CMK (cell line): ENCODE results near the gene CCDC116.
"Not testable (repeated sequence)": the region's sequence is repeated elsewhere in the genome, so short reads cannot be mapped to it uniquely, and the experiment has no call there.

Experiments
- DNase-seq: peaks from one replicate; pipeline ENCODE4 v3.0.0-alpha.2; 2010; ENCODE audit warnings: low read depth

The CCDC116 gene

DNA sequence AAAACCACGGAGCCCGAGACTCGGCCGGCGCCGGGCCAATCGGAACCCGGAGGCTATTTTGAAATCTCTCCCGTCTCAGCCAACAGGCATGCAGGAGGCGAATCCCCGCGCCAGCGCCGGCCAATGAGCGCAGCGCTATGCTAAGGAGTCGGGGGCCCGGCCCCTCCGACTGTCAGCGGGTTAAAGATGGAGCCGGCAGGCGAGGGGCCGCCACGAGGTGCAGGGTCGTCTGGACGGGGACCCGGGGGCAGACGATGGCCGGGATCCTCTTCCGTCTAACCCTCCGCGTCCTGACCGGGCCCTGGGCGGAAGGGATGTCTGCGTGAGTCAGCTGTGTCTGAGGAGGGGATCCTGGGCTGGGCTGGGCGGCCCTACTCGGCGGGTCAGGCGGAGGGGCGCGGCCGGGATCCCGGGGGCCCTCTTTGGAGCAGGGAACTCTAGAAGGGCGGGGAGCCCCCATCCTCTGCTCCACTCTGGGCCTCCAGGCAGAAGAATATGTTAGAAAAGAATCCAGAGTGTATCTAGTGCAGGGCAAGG is 19.5 kb downstream of the CCDC116 start:
- peak; percentile 62 for DNase-seq

DNA sequence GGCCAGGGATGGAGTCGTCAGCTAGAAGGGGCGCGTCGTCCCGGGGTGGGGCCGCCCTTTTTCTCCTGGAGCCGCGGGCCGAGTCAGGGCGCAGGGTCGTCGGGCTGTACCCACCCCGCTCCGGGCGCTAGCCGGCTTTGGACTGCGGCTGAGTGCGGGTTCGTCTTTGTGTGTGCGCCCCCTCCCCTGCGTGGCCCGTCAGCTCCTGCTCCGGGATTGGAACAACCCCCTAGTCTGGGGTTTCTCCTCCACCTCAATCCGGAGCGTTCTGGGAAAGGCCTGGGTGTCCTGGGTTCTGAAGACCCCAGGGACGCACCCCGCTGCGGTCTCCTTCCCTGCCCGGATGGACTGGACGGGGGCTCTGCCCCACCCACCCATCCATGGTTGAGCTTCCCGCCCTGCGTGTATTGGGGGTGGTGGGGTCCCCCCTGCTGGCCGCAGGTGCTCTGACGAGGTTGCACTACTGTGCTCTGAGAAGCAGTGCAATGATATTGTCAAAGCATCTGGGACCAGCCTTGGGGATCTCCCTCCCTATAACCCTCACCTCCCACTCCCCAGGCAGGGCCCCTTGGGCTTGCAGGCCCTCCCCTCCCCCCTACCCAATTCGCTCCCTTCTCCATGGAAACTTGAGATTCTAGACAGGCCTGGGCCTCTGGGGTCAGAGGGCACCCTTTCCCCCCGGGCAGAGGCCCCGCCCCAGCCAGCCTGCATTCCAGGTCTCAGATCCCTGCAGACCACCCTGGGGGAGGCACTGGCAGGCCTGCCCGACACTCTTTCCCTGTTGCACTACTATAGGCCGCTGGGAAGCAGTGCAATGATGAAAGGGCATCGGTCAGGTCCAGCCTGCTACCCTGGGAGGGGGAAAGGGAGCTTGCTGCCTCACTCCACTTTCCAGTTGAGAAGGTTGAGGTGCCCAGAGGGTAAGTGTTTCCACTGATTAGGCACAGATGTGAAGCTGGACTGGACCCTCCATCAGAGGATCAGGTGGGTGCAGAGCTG is 20.3 kb downstream of the CCDC116 start:
- DNase-seq = no peak

DNA sequence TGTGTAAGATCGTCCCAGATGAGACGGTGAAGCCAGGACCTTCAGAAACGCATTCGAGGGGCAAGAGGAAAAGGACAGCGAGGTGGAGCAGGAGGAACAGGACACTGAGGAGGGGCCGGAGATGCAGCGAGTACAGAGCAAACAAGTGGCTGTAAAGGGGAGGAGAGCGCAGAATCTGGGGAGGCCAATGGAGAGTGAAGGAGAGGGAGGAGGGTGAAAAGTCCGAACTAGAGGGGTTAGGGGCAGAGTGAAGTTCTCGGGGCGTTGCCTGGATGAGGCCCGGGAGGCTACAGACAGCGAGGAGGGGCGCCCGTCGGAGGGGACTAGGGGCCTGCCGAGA is 24.4 kb downstream of the CCDC116 start:
- no peak for DNase-seq

DNA sequence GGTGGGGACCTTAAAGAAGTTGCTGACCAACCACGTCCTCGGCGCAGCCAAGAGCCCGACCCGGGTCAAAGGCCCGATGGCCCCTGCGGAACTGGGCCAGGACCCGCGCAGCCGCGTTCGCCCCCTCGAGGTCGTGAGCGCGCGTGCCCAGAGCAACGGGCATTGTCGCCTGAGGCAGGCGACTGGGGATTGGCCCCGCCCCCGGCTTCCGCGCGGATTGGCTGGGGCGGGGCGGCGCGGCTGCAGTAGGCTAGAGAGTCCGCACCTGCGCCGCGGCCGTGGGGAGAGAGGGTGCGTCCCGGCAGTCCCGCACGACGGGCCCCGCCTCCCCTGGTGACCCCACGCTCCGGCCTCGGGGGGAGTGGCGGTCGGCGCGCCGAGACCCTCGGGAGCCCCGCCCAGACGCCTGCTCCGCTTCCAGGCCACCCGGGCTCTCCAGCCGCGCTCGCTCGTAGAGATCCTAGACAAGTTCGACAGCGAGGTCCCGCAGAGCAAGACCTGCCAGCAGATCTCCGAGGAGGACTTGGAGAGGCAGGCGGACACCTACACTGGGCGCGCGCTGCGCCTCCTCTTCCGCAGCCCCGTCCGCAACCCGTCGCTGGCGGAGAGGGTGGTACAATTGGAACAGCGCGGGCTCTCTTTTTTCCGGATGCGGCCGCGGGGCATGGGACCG is 24.9 kb downstream of the CCDC116 start:
- DNase-seq = peak; percentile 82

- no peak for DNase-seq
Measured at GRCh38 chr22:21659864-21660525, 27.4 kb downstream of the CCDC116 start.

DNA sequence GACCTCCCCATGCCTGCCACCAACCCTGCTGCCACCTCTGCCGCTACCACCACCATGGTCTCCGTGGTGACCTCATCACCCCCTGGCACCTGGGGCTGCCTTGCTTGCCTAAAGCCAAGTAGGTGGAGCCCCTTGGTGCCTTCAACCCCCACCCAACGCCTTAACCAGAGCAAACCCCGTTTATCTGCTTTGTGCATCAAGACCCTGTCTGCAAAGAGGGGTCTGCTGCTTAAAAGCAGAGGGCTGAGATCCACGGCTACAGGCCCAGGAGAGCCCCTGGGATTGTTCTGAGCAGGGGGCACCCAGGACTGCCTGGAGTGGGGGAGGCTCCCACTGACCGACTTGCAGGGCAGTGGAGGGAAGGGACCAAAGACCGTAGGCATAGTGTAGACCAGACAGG is 28.3 kb downstream of the CCDC116 start:
- DNase-seq = no peak

- DNase-seq = no peak
Measured at GRCh38 chr22:21661991-21662390, 29.4 kb downstream of the CCDC116 start.

DNA sequence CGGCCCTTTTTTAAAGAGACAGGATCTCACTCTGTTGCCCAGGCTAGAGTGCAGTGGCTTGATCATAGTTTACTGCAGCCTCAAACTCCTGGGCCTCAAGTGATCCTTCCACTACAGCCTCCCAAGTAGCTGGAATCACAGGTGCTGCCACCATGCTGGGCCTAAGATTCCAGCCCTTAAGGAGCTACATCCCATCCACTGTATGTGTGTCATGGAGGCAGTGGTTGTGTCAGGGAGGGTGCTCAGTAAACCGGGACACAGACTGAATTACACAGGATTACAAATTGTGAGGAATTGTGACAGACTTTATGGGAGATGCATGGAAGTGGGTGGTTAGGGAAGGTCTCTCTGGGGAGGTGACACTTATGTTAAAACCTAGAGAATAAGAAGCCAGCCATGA is 31.2 kb downstream of the CCDC116 start:
- no peak for DNase-seq

DNA sequence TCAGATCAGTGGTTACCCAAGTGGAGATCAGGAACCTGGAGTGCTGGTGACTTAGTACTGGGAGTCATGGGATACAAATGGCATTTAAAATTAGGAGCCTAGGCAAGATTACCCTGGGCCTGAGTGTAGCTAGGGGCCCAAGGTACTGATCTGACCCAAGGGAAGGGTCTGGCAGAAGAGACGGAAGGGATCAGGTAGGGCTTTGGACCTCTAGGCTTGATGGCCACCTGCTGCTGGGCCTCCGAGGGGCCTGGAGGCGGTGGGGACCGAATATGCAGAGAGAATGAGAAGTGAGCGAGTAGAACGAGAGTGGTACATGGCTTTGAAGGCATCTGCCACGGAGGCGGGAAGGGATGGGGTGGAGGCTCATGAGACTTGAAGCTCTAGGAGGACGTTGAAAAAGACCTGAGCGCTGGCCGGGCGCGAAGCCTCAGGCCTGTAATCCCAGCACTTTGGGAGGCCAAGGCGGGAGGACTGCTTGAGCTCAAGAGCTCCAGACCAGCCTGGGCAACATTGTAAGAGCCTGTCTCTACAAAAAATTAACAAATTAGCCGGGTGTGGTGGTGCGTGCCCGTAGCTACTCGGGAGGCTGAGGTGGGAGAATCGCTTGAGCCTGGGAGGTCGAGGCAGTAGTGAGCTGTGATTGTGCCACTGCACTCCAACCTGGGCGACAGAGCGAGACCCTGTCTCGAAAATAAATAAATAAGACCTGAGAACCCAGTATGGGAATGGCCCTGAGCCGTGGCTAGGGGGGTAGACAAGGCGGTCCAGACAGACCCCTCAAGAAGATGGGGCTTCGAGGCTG is 32.7 kb downstream of the CCDC116 start:
- no peak for DNase-seq

GRCh38 chr22:21666786-21667185 is 34.2 kb downstream of the CCDC116 start:
- DNase-seq = no peak

GRCh38 chr22:21669026-21669425 is 36.5 kb downstream of the CCDC116 start:
- DNase-seq = no peak

- no peak for DNase-seq
Measured at GRCh38 chr22:21672107-21672629, 39.6 kb downstream of the CCDC116 start.

- no peak for DNase-seq
Measured at GRCh38 chr22:21673534-21674321, 41.2 kb downstream of the CCDC116 start.

DNA sequence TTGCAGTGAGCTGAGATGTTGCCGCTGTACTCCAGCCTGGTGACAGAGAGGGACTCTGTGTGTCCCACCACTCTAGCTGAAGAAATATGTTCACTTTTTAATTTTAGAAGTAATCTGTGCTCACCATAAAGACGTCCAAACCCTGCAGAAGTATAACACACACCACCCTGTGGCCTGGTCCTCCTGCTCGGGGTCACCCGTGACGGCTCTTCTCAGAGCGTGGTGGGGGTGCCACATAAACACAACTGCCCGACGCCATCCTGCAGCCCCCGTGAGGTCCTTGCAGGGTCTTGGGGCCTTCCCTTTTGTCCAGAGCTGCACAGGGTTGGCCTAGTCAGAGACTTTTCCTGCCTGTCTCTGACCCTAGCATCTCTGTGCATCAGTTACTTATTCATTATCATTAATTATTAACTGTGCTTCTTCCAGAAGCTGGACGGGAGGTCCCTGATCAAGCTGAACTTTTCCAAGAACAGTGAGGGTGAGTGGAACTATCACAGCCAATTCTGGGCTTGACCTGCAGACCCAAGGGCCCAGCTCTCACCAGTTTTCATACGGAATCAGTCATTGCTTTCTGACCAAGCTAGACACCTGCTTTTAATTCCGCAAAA is 42.2 kb downstream of the CCDC116 start:
- DNase-seq = no peak

GRCh38 chr22:21677606-21678443 is 45.3 kb downstream of the CCDC116 start:
- no peak for DNase-seq

- DNase-seq = not testable (repeated sequence)
Measured at GRCh38 chr22:21678842-21679241, 46.3 kb downstream of the CCDC116 start.

DNA sequence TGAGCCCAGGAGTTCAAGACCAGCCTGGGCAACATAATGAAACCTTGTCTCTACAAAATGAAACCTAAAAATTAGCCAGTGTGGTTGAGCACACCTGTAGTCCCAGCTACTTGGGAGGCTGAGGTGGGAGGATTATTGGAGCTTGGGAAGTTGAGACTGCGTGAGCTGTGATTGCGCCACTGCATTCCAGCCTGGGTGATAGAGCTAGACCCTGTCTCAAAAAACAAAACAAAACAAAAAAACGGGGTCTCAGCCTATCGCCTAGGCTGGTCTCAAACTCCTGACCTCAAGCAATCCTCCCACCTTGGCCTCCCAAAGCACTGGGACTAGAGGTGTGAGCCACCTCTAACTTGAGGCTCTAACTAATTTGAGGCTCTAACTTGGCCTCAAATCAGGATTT is 46.8 kb downstream of the CCDC116 start:
- no peak for DNase-seq

GRCh38 chr22:21680830-21681565 is 48.4 kb downstream of the CCDC116 start:
- DNase-seq = no peak
